Endothelial cell of umbilical vein (primary cell): ENCODE data around the gene KRT74.

ENCODE experiments used
- EZH2 ChIP-seq: IDR thresholded peaks from 2 replicates; pipeline ENCODE4 v1.6.1; 2012; ENCODE audit warnings: borderline replicate concordance, low read depth, mild to moderate bottlenecking, moderate library complexity, low read length, inconsistent platforms; ENCODE audit not compliant: severe bottlenecking
- FOS ChIP-seq: IDR thresholded peaks from 2 replicates; pipeline ENCODE4 v1.6.1; 2011; ENCODE audit warnings: mild to moderate bottlenecking, low read length, moderate library complexity, borderline replicate concordance; ENCODE audit not compliant: insufficient read depth
- GATA2 ChIP-seq: IDR thresholded peaks from 2 replicates; pipeline ENCODE4 v1.7.0; 2011; ENCODE audit warnings: low read depth, mild to moderate bottlenecking, moderate library complexity, mixed read lengths, low read length; ENCODE audit not compliant: insufficient read length, insufficient read depth
- MAX ChIP-seq: IDR thresholded peaks from 2 replicates; pipeline ENCODE4 v1.6.1; 2011; ENCODE audit not compliant: insufficient read depth, insufficient read length
- MYC ChIP-seq: IDR thresholded peaks from one replicate; pipeline ENCODE4 v1.6.1; 2011; ENCODE audit warnings: mild to moderate bottlenecking, low read depth, low read length
- POLR2A ChIP-seq: IDR thresholded peaks from 2 replicates; pipeline ENCODE4 v1.6.1; 2012; ENCODE audit warnings: low read depth, mild to moderate bottlenecking, control low read depth, low read length
- POLR2AphosphoS5 ChIP-seq: IDR thresholded peaks from 2 replicates; pipeline ENCODE4 v1.6.1; 2012; ENCODE audit warnings: low read depth, mild to moderate bottlenecking, control low read depth, low read length, moderate library complexity; ENCODE audit not compliant: insufficient read depth
- TF ChIP-seq, protein P1 (sequence below), 2 donors: IDR thresholded peaks; 1 replicate in 1 of 2; 2 replicates in 1 of 2; pipeline ENCODE4 v1.5.1; 2011; ENCODE audit warnings: low read length in 2 of 2, mild to moderate bottlenecking in 2 of 2, moderate library complexity in 2 of 2, control low read depth in 1 of 2, inconsistent platforms in 1 of 2, low read depth in 1 of 2; ENCODE audit not compliant: insufficient read depth in 1 of 2; ENCODE audit errors: extremely low read depth in 1 of 2

GRCh38 chr12:52517888-52518287 lies 55.8 kb downstream of the KRT74 start:
- TF ChIP-seq, protein P1, sequence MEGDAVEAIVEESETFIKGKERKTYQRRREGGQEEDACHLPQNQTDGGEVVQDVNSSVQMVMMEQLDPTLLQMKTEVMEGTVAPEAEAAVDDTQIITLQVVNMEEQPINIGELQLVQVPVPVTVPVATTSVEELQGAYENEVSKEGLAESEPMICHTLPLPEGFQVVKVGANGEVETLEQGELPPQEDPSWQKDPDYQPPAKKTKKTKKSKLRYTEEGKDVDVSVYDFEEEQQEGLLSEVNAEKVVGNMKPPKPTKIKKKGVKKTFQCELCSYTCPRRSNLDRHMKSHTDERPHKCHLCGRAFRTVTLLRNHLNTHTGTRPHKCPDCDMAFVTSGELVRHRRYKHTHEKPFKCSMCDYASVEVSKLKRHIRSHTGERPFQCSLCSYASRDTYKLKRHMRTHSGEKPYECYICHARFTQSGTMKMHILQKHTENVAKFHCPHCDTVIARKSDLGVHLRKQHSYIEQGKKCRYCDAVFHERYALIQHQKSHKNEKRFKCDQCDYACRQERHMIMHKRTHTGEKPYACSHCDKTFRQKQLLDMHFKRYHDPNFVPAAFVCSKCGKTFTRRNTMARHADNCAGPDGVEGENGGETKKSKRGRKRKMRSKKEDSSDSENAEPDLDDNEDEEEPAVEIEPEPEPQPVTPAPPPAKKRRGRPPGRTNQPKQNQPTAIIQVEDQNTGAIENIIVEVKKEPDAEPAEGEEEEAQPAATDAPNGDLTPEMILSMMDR (IDR thresholded peaks at IDR 0.05; ENCODE audit: extremely low read depth in 1 of 2, insufficient read depth in 1 of 2, low read depth in 1 of 2, low read length in 2 of 2): no peak
- TF ChIP-seq MAX (no peak), EZH2 (no peak), POLR2AphosphoS5 (no peak), GATA2 (no peak), FOS (no peak), MYC (no peak), POLR2A (no peak)
